Activated naive CD4-positive, alpha-beta T cell treated with anti-CD3 and anti-CD28 coated beads, Interleukin-2, amount 50 U/mL, for 24 hours (primary cell): ENCODE results near the gene GREM1.

Experiments
- H3K27ac Mint-ChIP-seq: one replicate; pipeline ENCODE4 v1.8.0; 2021; ENCODE audit warnings: mild to moderate bottlenecking, mixed read lengths
- H3K27me3 Mint-ChIP-seq: one replicate; pipeline ENCODE4 v1.8.0; 2021; ENCODE audit warnings: mixed read lengths
- H3K36me3 Mint-ChIP-seq: one replicate; pipeline ENCODE4 v1.8.0; 2021; ENCODE audit warnings: mixed read lengths
- H3K4me1 Mint-ChIP-seq: one replicate; pipeline ENCODE4 v1.8.0; 2021; ENCODE audit warnings: mixed read lengths
- H3K4me3 Mint-ChIP-seq: one replicate; pipeline ENCODE4 v1.8.0; 2021; ENCODE audit warnings: mild to moderate bottlenecking, mixed read lengths
- H3K9me3 Mint-ChIP-seq: one replicate; pipeline ENCODE4 v1.8.0; 2021; ENCODE audit warnings: mixed read lengths

GREM1 gene

GRCh38 chr15:32737304-32737703 lies 19.5 kb downstream of the GREM1 start:
- peaks cover 22% of the 10 kb centered on the region for H3K27me3 Mint-ChIP-seq
- no peaks in the 10 kb centered on the region for H3K4me1 Mint-ChIP-seq
- no peaks in the 10 kb centered on the region for H3K36me3 Mint-ChIP-seq
- no peak overlapping the region for H3K4me3 Mint-ChIP-seq
- peaks cover 22% of the 10 kb centered on the region for H3K9me3 Mint-ChIP-seq
- H3K27ac Mint-ChIP-seq, result no peak overlapping the region

GRCh38 chr15:32738666-32739065 lies 20.9 kb downstream of the GREM1 start:
- peaks cover 19% of the 10 kb centered on the region for H3K27me3 Mint-ChIP-seq
- no peaks in the 10 kb centered on the region for H3K4me1 Mint-ChIP-seq
- peaks cover 22% of the 10 kb centered on the region for H3K9me3 Mint-ChIP-seq
- H3K4me3 Mint-ChIP-seq, result no peak overlapping the region
- H3K36me3 Mint-ChIP-seq, result no peaks in the 10 kb centered on the region
- H3K27ac Mint-ChIP-seq, result no peak overlapping the region

DNA sequence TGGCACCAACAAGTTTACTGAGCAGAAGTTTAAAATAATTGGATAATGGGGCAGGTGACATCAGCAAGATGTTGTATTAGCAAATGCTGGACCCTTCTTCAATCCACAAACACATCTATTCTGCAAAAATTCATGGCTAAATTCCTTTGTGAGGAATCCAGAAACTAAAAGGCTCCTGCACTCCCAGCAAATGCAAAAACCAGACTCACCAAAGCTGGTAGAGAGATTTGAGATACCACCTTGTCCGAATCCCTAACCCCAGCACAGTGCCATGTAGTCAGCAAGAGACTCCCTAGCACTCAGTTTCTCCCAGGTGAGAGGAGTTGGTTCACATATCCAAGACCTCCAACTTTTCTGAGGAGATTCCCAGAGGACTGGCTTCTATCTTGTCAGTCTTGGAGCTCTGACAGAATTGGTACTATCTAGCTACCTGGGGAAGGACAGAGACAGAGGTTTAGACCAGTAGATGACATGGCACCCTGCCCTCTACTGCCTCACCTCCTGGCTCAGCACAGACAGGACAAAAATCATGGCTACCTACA lies 21.8 kb downstream of the GREM1 start:
- H3K27ac Mint-ChIP-seq, result no peak overlapping the region
- H3K4me3 Mint-ChIP-seq, result no peak overlapping the region
- no peaks in the 10 kb centered on the region for H3K36me3 Mint-ChIP-seq
- peaks cover 11% of the 10 kb centered on the region for H3K27me3 Mint-ChIP-seq
- no peaks in the 10 kb centered on the region for H3K4me1 Mint-ChIP-seq
- H3K9me3 Mint-ChIP-seq, result peaks cover 22% of the 10 kb centered on the region

DNA sequence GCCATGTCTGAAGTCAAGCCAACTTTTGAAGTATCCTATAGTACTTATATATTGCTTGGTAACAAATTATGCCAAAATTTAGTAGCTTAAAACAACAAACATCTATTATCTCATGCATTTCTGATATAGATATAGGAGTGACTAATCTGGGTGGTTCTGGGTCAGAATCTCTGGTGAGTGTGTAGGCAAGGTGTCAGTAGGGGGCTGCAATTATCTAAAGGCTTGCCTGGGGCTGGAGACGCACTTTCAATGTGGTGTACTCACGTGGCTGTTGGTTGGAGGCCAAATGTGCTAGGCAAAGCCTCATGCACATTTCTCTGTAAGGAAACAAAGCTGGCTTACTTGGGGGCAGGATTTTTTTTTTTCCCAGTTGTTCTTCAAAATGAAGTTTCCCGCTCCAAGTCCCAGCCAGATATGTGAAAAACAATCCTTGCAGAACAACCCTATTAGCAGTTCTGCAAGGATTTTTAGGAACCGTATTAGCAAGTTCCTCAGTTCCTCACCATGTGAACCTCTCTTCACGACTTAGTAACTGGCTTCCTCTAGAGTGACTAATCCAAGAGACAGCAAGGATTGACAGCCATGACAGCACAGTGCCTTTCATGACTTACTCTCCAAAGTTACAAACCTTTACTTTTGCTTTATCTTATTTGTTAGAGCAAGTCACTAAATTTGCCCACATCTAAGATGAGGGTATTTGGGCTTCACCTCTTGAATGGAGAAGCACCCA lies 25.8 kb downstream of the GREM1 start:
- Mint-ChIP-seq H3K4me3 (no peak overlapping the region), H3K36me3 (no peaks in the 10 kb centered on the region), H3K9me3 (peaks cover 15% of the 10 kb centered on the region), H3K27ac (no peak overlapping the region), H3K4me1 (no peaks in the 10 kb centered on the region), H3K27me3 (peaks cover 4% of the 10 kb centered on the region)

GRCh38 chr15:32746116-32746857 lies 28.5 kb downstream of the GREM1 start:
- Mint-ChIP-seq H3K4me1 (no peaks in the 10 kb centered on the region), H3K27me3 (peaks cover 11% of the 10 kb centered on the region), H3K27ac (no peak overlapping the region), H3K9me3 (no peaks in the 10 kb centered on the region), H3K4me3 (no peak overlapping the region), H3K36me3 (no peaks in the 10 kb centered on the region)

- peaks cover 8% of the 10 kb centered on the region for H3K27me3 Mint-ChIP-seq
- no peaks in the 10 kb centered on the region for H3K36me3 Mint-ChIP-seq
- H3K27ac Mint-ChIP-seq, result no peak overlapping the region
- no peak overlapping the region for H3K4me3 Mint-ChIP-seq
- H3K9me3 Mint-ChIP-seq, result no peaks in the 10 kb centered on the region
- H3K4me1 Mint-ChIP-seq, result no peaks in the 10 kb centered on the region
Observed at GRCh38 chr15:32747921-32748342, 30.1 kb downstream of the GREM1 start.

- H3K9me3 Mint-ChIP-seq, result no peaks in the 10 kb centered on the region
- H3K27ac Mint-ChIP-seq, result no peak overlapping the region
- peaks cover 9% of the 10 kb centered on the region for H3K27me3 Mint-ChIP-seq
- no peaks in the 10 kb centered on the region for H3K36me3 Mint-ChIP-seq
- no peak overlapping the region for H3K4me3 Mint-ChIP-seq
- H3K4me1 Mint-ChIP-seq, result no peaks in the 10 kb centered on the region
Observed at GRCh38 chr15:32750979-32751378, 33.2 kb downstream of the GREM1 start.

GRCh38 chr15:32757426-32757825 lies 39.6 kb downstream of the GREM1 start:
- H3K27ac Mint-ChIP-seq, result no peak overlapping the region
- H3K36me3 Mint-ChIP-seq, result no peaks in the 10 kb centered on the region
- H3K4me1 Mint-ChIP-seq, result no peaks in the 10 kb centered on the region
- no peak overlapping the region for H3K4me3 Mint-ChIP-seq
- peaks cover 6% of the 10 kb centered on the region for H3K9me3 Mint-ChIP-seq
- H3K27me3 Mint-ChIP-seq, result peaks cover 30% of the 10 kb centered on the region

GRCh38 chr15:32763295-32763694 lies 45.5 kb downstream of the GREM1 start:
- Mint-ChIP-seq H3K4me3 (no peak overlapping the region), H3K36me3 (no peaks in the 10 kb centered on the region), H3K9me3 (no peaks in the 10 kb centered on the region), H3K4me1 (no peaks in the 10 kb centered on the region), H3K27ac (no peak overlapping the region), H3K27me3 (peaks cover 17% of the 10 kb centered on the region)

GRCh38 chr15:32765236-32765635 lies 47.4 kb downstream of the GREM1 start:
- Mint-ChIP-seq H3K27me3 (peaks cover 15% of the 10 kb centered on the region), H3K4me1 (no peaks in the 10 kb centered on the region), H3K4me3 (no peak overlapping the region), H3K9me3 (no peaks in the 10 kb centered on the region), H3K27ac (no peak overlapping the region), H3K36me3 (no peaks in the 10 kb centered on the region)

DNA sequence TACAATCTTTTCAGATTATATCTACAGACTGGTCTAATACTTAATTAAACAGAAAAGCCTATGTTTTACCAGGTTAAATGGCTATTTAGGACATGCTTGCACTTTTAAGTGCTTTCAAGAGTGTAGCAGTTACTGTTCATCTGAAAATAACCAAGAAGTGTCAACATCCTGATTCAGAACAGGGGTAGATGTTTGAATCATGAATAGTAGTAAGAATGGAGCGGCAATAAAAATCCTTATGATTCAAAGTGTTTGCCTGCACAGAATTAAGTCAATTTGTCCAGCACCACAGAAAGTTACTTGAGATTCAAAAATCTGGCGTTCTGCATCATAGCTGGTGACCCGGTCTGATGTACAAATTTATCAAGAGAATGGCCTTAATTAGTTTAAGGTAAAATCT lies 48.3 kb downstream of the GREM1 start:
- no peaks in the 10 kb centered on the region for H3K9me3 Mint-ChIP-seq
- no peak overlapping the region for H3K27ac Mint-ChIP-seq
- no peak overlapping the region for H3K4me3 Mint-ChIP-seq
- no peaks in the 10 kb centered on the region for H3K36me3 Mint-ChIP-seq
- H3K4me1 Mint-ChIP-seq, result no peaks in the 10 kb centered on the region
- peaks cover 11% of the 10 kb centered on the region for H3K27me3 Mint-ChIP-seq

GRCh38 chr15:32767236-32767635 lies 49.4 kb downstream of the GREM1 start:
- Mint-ChIP-seq H3K36me3 (no peaks in the 10 kb centered on the region), H3K27me3 (peaks cover 3% of the 10 kb centered on the region), H3K9me3 (no peaks in the 10 kb centered on the region), H3K4me1 (no peaks in the 10 kb centered on the region), H3K4me3 (no peak overlapping the region), H3K27ac (no peak overlapping the region)

- peaks cover 6% of the 10 kb centered on the region for H3K27me3 Mint-ChIP-seq
Observed at GRCh38 chr15:32774022-32774421, 56.2 kb downstream of the GREM1 start.

GRCh38 chr15:32775103-32775502 lies 57.3 kb downstream of the GREM1 start:
- no peaks in the 10 kb centered on the region for H3K36me3 Mint-ChIP-seq
- H3K4me3 Mint-ChIP-seq, result no peak overlapping the region
- H3K27me3 Mint-ChIP-seq, result peaks cover 8% of the 10 kb centered on the region
- no peak overlapping the region for H3K27ac Mint-ChIP-seq
- peaks cover 5% of the 10 kb centered on the region for H3K9me3 Mint-ChIP-seq
- no peaks in the 10 kb centered on the region for H3K4me1 Mint-ChIP-seq

More at GRCh38 chr15:32774022-32774421, 56.2 kb downstream of the GREM1 start:
- Mint-ChIP-seq H3K9me3 (peaks cover 5% of the 10 kb centered on the region), H3K36me3 (no peaks in the 10 kb centered on the region), H3K4me3 (no peak overlapping the region), H3K27ac (no peak overlapping the region), H3K4me1 (no peaks in the 10 kb centered on the region)

DNA sequence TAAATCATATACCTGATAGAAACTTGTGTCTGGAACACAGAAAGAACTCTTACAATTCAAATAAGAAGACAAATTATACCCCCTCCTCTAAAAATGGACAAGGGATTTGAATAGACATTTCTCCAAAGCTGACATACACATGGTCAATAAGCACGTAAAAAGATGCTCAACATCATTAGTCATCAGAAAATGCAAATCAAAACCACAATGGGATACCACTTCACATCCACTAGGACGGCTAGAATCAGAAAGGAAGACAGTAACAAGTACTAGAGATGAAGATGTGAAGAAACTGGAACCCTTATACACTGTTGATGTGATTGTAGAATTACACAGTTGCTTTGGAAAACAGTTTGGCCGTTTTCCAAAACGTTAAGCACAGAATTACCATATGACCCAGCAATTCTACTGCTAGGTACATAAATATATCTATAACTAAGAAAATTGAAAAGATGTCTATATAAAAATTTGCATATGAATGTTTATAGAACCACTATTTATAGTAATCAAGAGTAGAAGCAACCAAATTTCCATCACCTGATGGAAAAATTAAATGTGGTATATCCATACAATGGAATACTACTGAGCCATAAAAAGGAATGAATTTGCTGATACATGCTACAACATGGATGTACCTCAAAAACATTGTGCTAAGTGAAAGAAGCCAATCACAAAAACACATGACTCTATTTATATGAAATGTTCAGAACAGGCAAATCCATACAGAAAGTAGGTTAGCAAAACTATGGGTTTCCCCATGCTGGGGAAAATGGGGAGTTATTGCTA lies 60.8 kb downstream of the GREM1 start:
- H3K27me3 Mint-ChIP-seq, result peaks cover 11% of the 10 kb centered on the region
- H3K4me1 Mint-ChIP-seq, result no peaks in the 10 kb centered on the region
- H3K4me3 Mint-ChIP-seq, result no peak overlapping the region
- H3K27ac Mint-ChIP-seq, result no peak overlapping the region
- H3K36me3 Mint-ChIP-seq, result no peaks in the 10 kb centered on the region
- H3K9me3 Mint-ChIP-seq, result peaks cover 5% of the 10 kb centered on the region
